Testis (tissue), 3 donors: Measurements from ENCODE around the gene SLX4IP. TPM values are rescaled to one million over a fixed set of nuclear protein-coding genes. Genes with fewer than 3 reads are reported as not detected.

ENCODE experiments used
- DNase-seq: peaks from one replicate; pipeline ENCODE4 v3.0.0-alpha.2; 2019
- H3K27ac ChIP-seq, 2 donors: fragments of 200-600 bp; sonication (generic); one replicate each; pipeline ENCODE4 v1.5.1; 2019
- H3K27me3 ChIP-seq: fragments of 200-600 bp; sonication (generic); one replicate; pipeline ENCODE4 v1.5.1; 2019
- H3K36me3 ChIP-seq: fragments of 200-600 bp; sonication (generic); one replicate; pipeline ENCODE4 v1.5.1; 2017; ENCODE audit warnings: low read depth; ENCODE audit errors: missing control alignments
- H3K4me1 ChIP-seq: fragments of 200-600 bp; sonication (generic); one replicate; pipeline ENCODE4 v1.5.1; 2019
- H3K4me3 ChIP-seq, 2 donors: fragments of 200-600 bp; sonication (generic); one replicate each; pipeline ENCODE4 v1.5.1; 2017 to 2019
- H3K9me3 ChIP-seq: fragments of 200-600 bp; sonication (generic); one replicate; pipeline ENCODE4 v1.5.1; 2017
- POLR2A ChIP-seq: fragments of 450-650 bp; IDR thresholded peaks from one replicate; pipeline ENCODE4 v1.6.1; 2017; ENCODE audit warnings: antibody characterized with exemption, mild to moderate bottlenecking, moderate library complexity
- WGBS, 2 donors: methylation state at CpG; one replicate each; pipeline ENCODE4 v1.1.5; 2018; 5-methylcytosine and 5-hydroxymethylcytosine counted together
- intact Hi-C: fragments of 100-400 bp; cut with DNase I; formaldehyde crosslinking; loops from one replicate; pipeline ENCODE4 v1.15.1; 2023; ENCODE audit warnings: low total_unique reads
- polyA plus RNA-seq: library from polyadenylated mRNA; stranded (reverse); fragments of 350-450 nt; fragmentation: Illumina TruSeq; extraction: RNeasy Lipid Tissue Mini Kit (QIAGEN cat#74804); gene quantifications from one replicate; pipeline ENCODE4 v1.2.3, GENCODE V29; 2014; ENCODE audit warnings: low read depth, low replicate concordance; ENCODE audit not compliant: insufficient read depth
- total RNA-seq, 2 donors: library from RNA; depleted of rRNA; stranded (reverse); fragments of >200 nt; gene quantifications; one replicate each; pipeline ENCODE4 v1.2.3, GENCODE V29; 2016
- TF ChIP-seq, protein P1 (sequence below), 3 experiments: fragments of 450-650 bp in 2 of 3; fragments of 200-600 bp in 1 of 3; sonication (generic) in 1 of 3; IDR thresholded peaks; one replicate each; pipeline ENCODE4 v1.5.1; 2016 to 2019; ENCODE audit warnings: antibody characterized with exemption in 3 of 3, mild to moderate bottlenecking in 2 of 3, moderate library complexity in 1 of 3

Gene SLX4IP
- total and polyA plus RNA-seq, 3 donors from 2014 or later = 3.8 to 10.8 (median 9.7) TPM

DNA sequence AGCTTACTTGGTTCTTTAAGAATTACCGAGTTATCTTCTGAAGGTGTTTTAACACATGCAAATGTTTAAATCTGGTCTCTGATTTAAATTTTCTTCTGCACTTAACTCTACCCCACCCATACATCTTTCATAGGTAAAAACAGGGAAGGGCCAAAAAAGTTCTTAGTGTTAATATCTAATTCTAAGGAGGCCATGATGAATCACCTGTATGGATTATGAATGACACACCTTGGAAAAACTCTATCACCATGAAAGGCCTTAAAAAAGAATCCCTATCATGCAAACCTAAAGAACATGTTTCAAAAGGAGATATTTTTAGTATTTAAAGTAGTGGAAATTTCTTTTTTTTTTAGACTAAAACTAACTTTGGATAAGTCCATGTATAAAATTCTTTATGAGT lies 54.7 kb downstream of the SLX4IP start:
- Histone ChIP-seq H3K27ac (no peak overlapping the region), H3K27me3 (no peaks in the 10 kb centered on the region), H3K36me3 (no peaks in the 10 kb centered on the region), H3K4me3 (no peak overlapping the region), H3K9me3 (no peaks in the 10 kb centered on the region), H3K4me1 (no peaks in the 10 kb centered on the region)
- WGBS, 2 donors = 82 to 96% methylated on average over 1 of the region's 1 CpG
- TF ChIP-seq, protein P1, sequence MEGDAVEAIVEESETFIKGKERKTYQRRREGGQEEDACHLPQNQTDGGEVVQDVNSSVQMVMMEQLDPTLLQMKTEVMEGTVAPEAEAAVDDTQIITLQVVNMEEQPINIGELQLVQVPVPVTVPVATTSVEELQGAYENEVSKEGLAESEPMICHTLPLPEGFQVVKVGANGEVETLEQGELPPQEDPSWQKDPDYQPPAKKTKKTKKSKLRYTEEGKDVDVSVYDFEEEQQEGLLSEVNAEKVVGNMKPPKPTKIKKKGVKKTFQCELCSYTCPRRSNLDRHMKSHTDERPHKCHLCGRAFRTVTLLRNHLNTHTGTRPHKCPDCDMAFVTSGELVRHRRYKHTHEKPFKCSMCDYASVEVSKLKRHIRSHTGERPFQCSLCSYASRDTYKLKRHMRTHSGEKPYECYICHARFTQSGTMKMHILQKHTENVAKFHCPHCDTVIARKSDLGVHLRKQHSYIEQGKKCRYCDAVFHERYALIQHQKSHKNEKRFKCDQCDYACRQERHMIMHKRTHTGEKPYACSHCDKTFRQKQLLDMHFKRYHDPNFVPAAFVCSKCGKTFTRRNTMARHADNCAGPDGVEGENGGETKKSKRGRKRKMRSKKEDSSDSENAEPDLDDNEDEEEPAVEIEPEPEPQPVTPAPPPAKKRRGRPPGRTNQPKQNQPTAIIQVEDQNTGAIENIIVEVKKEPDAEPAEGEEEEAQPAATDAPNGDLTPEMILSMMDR (IDR thresholded peaks at IDR 0.05) = no peak
- no peak for TF ChIP-seq POLR2A
- intact Hi-C loops = no loop called here
- DNase-seq = no peak

DNA sequence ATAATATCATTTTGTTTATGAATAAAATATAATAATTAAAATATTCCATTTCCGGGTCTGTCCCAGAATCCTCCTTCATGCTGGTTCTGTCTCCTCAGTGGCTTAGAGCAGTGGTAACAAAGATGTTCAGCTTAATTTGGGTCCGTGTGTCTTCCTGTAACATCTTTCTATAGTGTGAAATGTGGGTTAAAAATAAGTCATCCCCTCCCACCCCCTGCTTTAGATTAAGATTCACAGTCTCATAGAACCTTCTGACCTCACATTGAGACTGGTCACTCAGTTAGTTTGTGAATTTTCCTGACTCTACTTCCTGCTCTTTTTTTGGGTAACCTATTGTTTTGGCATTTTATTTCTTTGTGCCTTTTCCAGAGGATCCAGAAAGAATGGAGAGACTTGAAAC lies 55.2 kb downstream of the SLX4IP start:
- Histone ChIP-seq H3K9me3 (no peaks in the 10 kb centered on the region), H3K27ac (no peak overlapping the region), H3K36me3 (no peaks in the 10 kb centered on the region), H3K4me3 (no peak overlapping the region), H3K27me3 (no peaks in the 10 kb centered on the region), H3K4me1 (no peaks in the 10 kb centered on the region)
- intact Hi-C loops = no loop called here
- 90 to 92% methylated on average over 2 of the region's 2 CpGs for WGBS, 2 donors
- TF ChIP-seq POLR2A = no peak
- TF ChIP-seq, protein P1 (IDR thresholded peaks at IDR 0.05) = no peak
- no peak for DNase-seq

DNA sequence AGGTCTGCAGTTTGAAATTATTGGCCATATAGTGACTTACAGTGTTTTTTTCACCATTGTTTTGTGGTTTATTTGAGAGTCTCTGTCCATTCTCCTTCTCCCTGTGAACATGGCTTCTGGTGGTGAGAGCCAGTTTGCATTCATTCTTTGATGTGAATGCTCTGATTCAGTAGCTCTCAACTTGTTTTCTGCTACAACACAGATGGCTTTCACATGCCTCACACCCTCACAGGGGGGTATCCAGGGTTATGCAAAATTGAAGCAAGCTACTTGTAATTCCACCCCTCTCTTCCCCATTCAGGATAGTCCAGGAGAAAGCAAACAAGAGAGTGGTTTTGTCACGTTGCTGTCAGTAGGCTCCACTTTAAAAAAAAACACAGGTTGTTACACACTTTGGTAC lies 55.6 kb downstream of the SLX4IP start:
- WGBS, 2 donors = 56 to 75% methylated on average over 1 of the region's 1 CpG
- Histone ChIP-seq H3K4me3 (no peak overlapping the region), H3K27ac (no peak overlapping the region), H3K9me3 (no peaks in the 10 kb centered on the region), H3K27me3 (no peaks in the 10 kb centered on the region), H3K4me1 (no peaks in the 10 kb centered on the region), H3K36me3 (no peaks in the 10 kb centered on the region)
- TF ChIP-seq, protein P1 (IDR thresholded peaks at IDR 0.05) = no peak
- TF ChIP-seq POLR2A = no peak
- no peak for DNase-seq
- intact Hi-C loops = no loop called here

DNA sequence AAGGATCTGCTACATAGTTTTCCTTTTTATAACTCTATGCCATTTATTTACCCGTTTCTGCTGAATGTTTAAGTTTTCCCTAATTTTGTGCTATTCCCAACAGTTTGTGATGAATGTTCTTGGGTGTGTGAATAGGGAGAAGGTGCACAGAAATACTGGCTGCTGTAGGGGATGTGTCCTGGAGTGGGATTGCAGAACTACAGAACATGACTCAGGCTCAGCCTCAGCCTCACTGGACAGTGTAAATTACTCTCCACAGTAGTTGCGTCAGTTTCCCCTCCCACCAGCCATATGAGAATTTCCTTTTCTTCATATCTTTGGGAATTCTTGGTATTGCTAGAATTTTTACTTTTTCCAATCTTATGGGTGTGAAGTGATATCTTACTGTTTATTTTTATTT lies 57.0 kb downstream of the SLX4IP start:
- H3K27ac ChIP-seq = no peak overlapping the region
- intact Hi-C loops = no loop called here
- H3K36me3 ChIP-seq = no peaks in the 10 kb centered on the region
- H3K4me1 ChIP-seq = no peaks in the 10 kb centered on the region
- no peak overlapping the region for H3K4me3 ChIP-seq
- no peaks in the 10 kb centered on the region for H3K27me3 ChIP-seq
- 69 to 75% methylated on average over 2 of the region's 2 CpGs for WGBS, 2 donors
- H3K9me3 ChIP-seq = no peaks in the 10 kb centered on the region
- no peak for TF ChIP-seq POLR2A
- TF ChIP-seq, protein P1 (IDR thresholded peaks at IDR 0.05) = no peak
- DNase-seq = no peak

DNA sequence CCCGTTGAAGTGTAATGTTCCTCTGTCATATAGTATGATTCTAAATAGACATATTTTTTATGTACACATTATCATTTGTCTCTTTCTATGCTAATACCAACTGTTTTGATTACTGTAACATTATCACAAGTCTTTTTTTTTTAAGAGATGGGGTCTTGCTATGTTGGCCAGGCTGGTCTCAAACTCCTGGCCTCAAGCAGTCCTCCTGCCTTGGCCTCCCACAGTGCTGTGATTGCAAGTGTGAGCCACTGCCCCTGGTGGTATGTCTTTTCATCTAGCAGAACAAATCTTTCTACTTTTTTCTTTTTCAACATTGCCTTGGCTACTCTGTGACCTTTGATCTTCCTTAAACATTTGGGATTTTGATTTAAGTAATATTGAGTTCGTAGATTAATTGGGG lies 57.7 kb downstream of the SLX4IP start:
- intact Hi-C loops = no loop called here
- Histone ChIP-seq H3K9me3 (no peaks in the 10 kb centered on the region), H3K27ac (no peak overlapping the region), H3K4me3 (no peak overlapping the region), H3K27me3 (no peaks in the 10 kb centered on the region), H3K36me3 (no peaks in the 10 kb centered on the region), H3K4me1 (no peaks in the 10 kb centered on the region)
- TF ChIP-seq, protein P1 (IDR thresholded peaks at IDR 0.05) = no peak
- TF ChIP-seq POLR2A = no peak
- WGBS, 2 donors = 97 to 99% methylated on average over 2 of the region's 2 CpGs
- no peak for DNase-seq
